Loucy (cell line): ENCODE measurements around the gene NRXN3.

Source experiments
- EZH2phosphoT487 ChIP-seq: fragments of 200-600 bp; IDR thresholded peaks from 2 replicates; pipeline ENCODE4 v1.6.1; 2018; ENCODE audit warnings: antibody characterized with exemption, mild to moderate bottlenecking, moderate library complexity, borderline replicate concordance
- TF ChIP-seq, protein P1 (sequence below): fragments of 200-600 bp; sonication (generic); conservative IDR thresholded peaks from 2 replicates; pipeline ENCODE4 v1.5.1; 2014; ENCODE audit warnings: mild to moderate bottlenecking, antibody characterized with exemption, low read length

DNA sequence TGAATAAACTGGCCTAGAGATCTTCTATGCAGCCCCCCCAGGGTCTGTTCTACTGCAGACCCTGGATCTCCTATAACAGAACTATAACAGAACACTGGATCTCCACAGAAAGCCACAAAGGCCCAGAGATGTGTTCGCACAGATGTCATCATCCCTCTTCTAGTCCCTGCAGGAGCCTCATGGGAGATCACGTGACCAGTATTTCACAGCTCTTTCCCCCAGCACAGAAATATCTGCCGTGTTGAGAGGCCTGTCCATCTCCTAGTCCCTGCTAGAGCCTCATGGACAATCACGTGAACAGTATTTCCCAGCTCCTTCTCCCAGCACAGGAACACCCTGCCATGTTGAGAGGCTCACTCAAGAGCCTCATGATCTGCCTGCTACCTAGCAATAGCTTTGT lies 331.7 kb downstream of the NRXN3 start:
- TF ChIP-seq, protein P1, sequence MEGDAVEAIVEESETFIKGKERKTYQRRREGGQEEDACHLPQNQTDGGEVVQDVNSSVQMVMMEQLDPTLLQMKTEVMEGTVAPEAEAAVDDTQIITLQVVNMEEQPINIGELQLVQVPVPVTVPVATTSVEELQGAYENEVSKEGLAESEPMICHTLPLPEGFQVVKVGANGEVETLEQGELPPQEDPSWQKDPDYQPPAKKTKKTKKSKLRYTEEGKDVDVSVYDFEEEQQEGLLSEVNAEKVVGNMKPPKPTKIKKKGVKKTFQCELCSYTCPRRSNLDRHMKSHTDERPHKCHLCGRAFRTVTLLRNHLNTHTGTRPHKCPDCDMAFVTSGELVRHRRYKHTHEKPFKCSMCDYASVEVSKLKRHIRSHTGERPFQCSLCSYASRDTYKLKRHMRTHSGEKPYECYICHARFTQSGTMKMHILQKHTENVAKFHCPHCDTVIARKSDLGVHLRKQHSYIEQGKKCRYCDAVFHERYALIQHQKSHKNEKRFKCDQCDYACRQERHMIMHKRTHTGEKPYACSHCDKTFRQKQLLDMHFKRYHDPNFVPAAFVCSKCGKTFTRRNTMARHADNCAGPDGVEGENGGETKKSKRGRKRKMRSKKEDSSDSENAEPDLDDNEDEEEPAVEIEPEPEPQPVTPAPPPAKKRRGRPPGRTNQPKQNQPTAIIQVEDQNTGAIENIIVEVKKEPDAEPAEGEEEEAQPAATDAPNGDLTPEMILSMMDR: no peak
- no peak for TF ChIP-seq EZH2phosphoT487
